ENCODE measurements around the gene CDK4. TPM values are rescaled to one million over a fixed set of nuclear protein-coding genes. Genes with fewer than 3 reads are reported as not detected.

CDK4 gene
- total RNA-seq, 4 donors from 2014 or later = 38.5 to 77.4 (median 54.6) TPM

DNA sequence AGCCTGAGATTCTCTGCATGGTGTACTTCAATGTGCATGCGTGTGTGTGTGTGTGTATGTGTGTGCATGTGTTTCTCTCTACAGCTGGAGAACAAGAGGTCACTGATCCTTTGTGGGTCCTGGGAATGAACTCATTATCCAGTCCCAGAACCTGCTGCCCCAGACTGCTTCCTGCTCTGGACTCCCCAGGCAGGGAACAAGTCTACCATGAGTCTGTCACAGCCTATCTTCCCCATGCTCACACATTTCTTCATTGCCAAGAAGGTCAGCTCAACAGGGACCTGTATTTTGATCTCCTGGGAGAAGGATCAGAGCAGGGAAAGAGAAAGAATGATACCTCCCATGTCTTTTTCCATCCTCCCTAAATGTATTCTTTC lies 10.7 kb downstream of the CDK4 start:
- WGBS, 2 donors = 70 to 71% methylated on average over 1 of the region's 1 CpG
- intact Hi-C loops (cut with DNase I; ENCODE audit: low total_unique reads) = no loop called here
- peak in 1 of 2 donors; percentile 74 for DNase-seq (ENCODE audit: low spot score in 2 of 2)
- no peak overlapping the region for H3K4me3 ChIP-seq (ENCODE audit: low read depth, poor library complexity, severe bottlenecking)
- no peak for TF ChIP-seq POLR2A (IDR thresholded peaks at IDR 0.05)
- TF ChIP-seq, protein P1, sequence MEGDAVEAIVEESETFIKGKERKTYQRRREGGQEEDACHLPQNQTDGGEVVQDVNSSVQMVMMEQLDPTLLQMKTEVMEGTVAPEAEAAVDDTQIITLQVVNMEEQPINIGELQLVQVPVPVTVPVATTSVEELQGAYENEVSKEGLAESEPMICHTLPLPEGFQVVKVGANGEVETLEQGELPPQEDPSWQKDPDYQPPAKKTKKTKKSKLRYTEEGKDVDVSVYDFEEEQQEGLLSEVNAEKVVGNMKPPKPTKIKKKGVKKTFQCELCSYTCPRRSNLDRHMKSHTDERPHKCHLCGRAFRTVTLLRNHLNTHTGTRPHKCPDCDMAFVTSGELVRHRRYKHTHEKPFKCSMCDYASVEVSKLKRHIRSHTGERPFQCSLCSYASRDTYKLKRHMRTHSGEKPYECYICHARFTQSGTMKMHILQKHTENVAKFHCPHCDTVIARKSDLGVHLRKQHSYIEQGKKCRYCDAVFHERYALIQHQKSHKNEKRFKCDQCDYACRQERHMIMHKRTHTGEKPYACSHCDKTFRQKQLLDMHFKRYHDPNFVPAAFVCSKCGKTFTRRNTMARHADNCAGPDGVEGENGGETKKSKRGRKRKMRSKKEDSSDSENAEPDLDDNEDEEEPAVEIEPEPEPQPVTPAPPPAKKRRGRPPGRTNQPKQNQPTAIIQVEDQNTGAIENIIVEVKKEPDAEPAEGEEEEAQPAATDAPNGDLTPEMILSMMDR (IDR thresholded peaks at IDR 0.05) = no peak

GRCh38 chr12:57740656-57741412 lies 11.3 kb downstream of the CDK4 start:
- 53 to 59% methylated on average over 5 of the region's 5 CpGs for WGBS, 2 donors
- intact Hi-C loops (cut with DNase I; ENCODE audit: low total_unique reads) = no loop called here
- H3K4me3 ChIP-seq (ENCODE audit: low read depth, poor library complexity, severe bottlenecking) = no peak overlapping the region
- TF ChIP-seq, protein P1 (IDR thresholded peaks at IDR 0.05) = no peak
- TF ChIP-seq POLR2A (IDR thresholded peaks at IDR 0.05) = no peak
- peak in 1 of 2 donors; percentile 84 for DNase-seq (ENCODE audit: low spot score in 2 of 2)

GRCh38 chr12:57739914-57740538 lies 12.1 kb downstream of the CDK4 start:
- intact Hi-C loops (cut with DNase I; ENCODE audit: low total_unique reads) = no loop called here
- TF ChIP-seq, protein P1 (IDR thresholded peaks at IDR 0.05) = no peak
- no peak for TF ChIP-seq POLR2A (IDR thresholded peaks at IDR 0.05)
- 59 to 62% methylated on average over 7 to 10 of the region's 10 CpGs for WGBS, 2 donors
- H3K4me3 ChIP-seq (ENCODE audit: low read depth, poor library complexity, severe bottlenecking) = no peak overlapping the region
- DNase-seq (ENCODE audit: low spot score in 2 of 2) = peak in 1 of 2 donors; percentile 70

GRCh38 chr12:57739387-57739786 lies 12.7 kb downstream of the CDK4 start:
- no peak for TF ChIP-seq POLR2A (IDR thresholded peaks at IDR 0.05)
- TF ChIP-seq, protein P1 (IDR thresholded peaks at IDR 0.05) = no peak
- 19 to 32% methylated on average over 7 of the region's 7 CpGs for WGBS, 2 donors
- H3K4me3 ChIP-seq (ENCODE audit: low read depth, poor library complexity, severe bottlenecking) = no peak overlapping the region
- intact Hi-C loops (cut with DNase I; ENCODE audit: low total_unique reads) = no loop called here
- no peak for DNase-seq (ENCODE audit: low spot score in 2 of 2)

GRCh38 chr12:57738661-57739237 lies 13.4 kb downstream of the CDK4 start, which contains the start of gene AGAP2:
Gene AGAP2, minus strand, starts transcription at chr12:57738742. Its CDS starts 496 bp downstream, at chr12:57738246.
- no peak for DNase-seq (ENCODE audit: low spot score in 2 of 2)
- no peak for TF ChIP-seq POLR2A (IDR thresholded peaks at IDR 0.05)
- TF ChIP-seq, protein P1 (IDR thresholded peaks at IDR 0.05) = no peak
- intact Hi-C loops (cut with DNase I; ENCODE audit: low total_unique reads) = no loop called here
- H3K4me3 ChIP-seq (ENCODE audit: low read depth, poor library complexity, severe bottlenecking) = no peak within 1 kb of the TSS
- 16 to 33% methylated on average over 34 to 36 of the region's 36 CpGs for WGBS, 2 donors

Data from lower leg skin (tissue), 4 donors.